Lung (tissue), 12 donors: Measurements from ENCODE around the gene RNF141. TPM values are rescaled to one million over a fixed set of nuclear protein-coding genes. Genes with fewer than 3 reads are reported as not detected.

Experiments used
- ATAC-seq: fragments of 200-7000 bp; cut with Tn5 transposase; one replicate; pipeline ENCODE4 v1.9.1; 2020; ENCODE audit warnings: moderate number of reproducible peaks; ENCODE audit not compliant: insufficient read depth, low FRiP score
- DNase-seq, 3 donors: peaks; one replicate each; pipeline ENCODE4 v3.0.0-alpha.2; 2013 to 2017
- H3K27ac ChIP-seq, 2 donors: one replicate each; pipeline ENCODE4 v1.5.1; 2013; ENCODE audit warnings: mild to moderate bottlenecking in 2 of 2, moderate library complexity in 2 of 2, control low read depth in 1 of 2, inconsistent platforms in 1 of 2, low read depth in 1 of 2, low read length in 1 of 2
- H3K27me3 ChIP-seq, 3 donors: one replicate each; pipeline ENCODE4 v1.5.1; 2013; ENCODE audit warnings: low read length in 2 of 3; ENCODE audit not compliant: control insufficient read depth in 3 of 3, insufficient read depth in 3 of 3
- H3K36me3 ChIP-seq, 4 donors: one replicate each; pipeline ENCODE4 v1.5.1; 2013; ENCODE audit warnings: low read length in 4 of 4, mild to moderate bottlenecking in 1 of 4, moderate library complexity in 1 of 4; ENCODE audit not compliant: control insufficient read depth in 4 of 4, insufficient read depth in 4 of 4
- H3K4me1 ChIP-seq, 5 donors: one replicate each; pipeline ENCODE4 v1.5.1; 2013; ENCODE audit warnings: low read length in 5 of 5, mild to moderate bottlenecking in 2 of 5, moderate library complexity in 1 of 5; ENCODE audit not compliant: control insufficient read depth in 5 of 5, insufficient read depth in 5 of 5
- H3K4me3 ChIP-seq: one replicate; pipeline ENCODE4 v1.5.1; 2013; ENCODE audit warnings: mild to moderate bottlenecking, control low read depth, moderate library complexity
- H3K9ac ChIP-seq, 2 donors: one replicate each; pipeline ENCODE4 v1.5.1; 2013; ENCODE audit warnings: low read length in 2 of 2, control low read depth in 1 of 2; ENCODE audit not compliant: insufficient read depth in 1 of 2
- H3K9me3 ChIP-seq, 4 donors: one replicate each; pipeline ENCODE4 v1.5.1; 2013; ENCODE audit warnings: low read length in 3 of 4, mild to moderate bottlenecking in 1 of 4, moderate library complexity in 1 of 4; ENCODE audit not compliant: control insufficient read depth in 4 of 4, insufficient read depth in 3 of 4
- CTCF ChIP-seq: IDR thresholded peaks from 2 replicates; pipeline ENCODE4 v1.5.1; 2012; ENCODE audit warnings: mild to moderate bottlenecking; ENCODE audit errors: control extremely low read depth, extremely low read depth
- WGBS, 2 donors: extraction: QIAGEN DNeasy Blood & Tissue Kit; methylation state at CpG; one replicate each; pipeline ENCODE4 v1.1.7; 2013; 5-methylcytosine and 5-hydroxymethylcytosine counted together
- polyA plus RNA-seq, 2 donors: library from polyadenylated mRNA; stranded (reverse); fragments of 200-250 nt; gene quantifications; one replicate each; pipeline ENCODE4 v1.2.1, GENCODE V29; 2013
- total RNA-seq, 2 donors: library from RNA; depleted of rRNA in 1 of 2; stranded (reverse); fragments of >200 nt in 1 of 2; gene quantifications; one replicate each; pipeline ENCODE4 v1.2.1, GENCODE V29; 2014 to 2021
- donor health status: control.
- donor health status: control.
- donor health status: Bipolar disorder and iron deficiency.
- donor health status: healthy.
- donor health status: DM: yes; HTN: yes; CAD: no.

RNF141 gene
- total and polyA plus RNA-seq, 4 donors: 14.8 to 63.8 (median 33.4) TPM

DNA sequence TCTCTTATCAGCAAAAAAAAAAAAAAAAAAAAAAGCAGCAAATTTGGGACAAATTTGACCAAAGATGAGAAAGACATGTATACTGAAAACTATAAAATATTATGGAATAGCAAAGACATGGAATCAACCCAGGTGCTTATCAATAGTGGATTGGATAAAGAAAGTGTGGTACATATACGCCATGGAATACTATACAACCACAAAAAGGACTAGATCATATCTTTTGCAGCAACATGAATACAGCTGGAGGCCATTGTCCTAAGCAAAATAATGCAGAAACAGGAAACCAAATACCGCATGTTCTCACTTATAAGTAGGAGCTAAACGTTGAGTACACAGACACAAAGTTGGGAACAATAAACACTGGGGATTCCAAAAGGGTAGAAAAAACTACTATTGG lies 1.8 kb upstream of the RNF141 start:
- no peak for TF ChIP-seq CTCF
- peaks cover 0 to 12% (median 2%) of the 10 kb centered on the region in 5 donors for H3K4me1 ChIP-seq
- H3K27ac ChIP-seq: no peak overlapping the region
- H3K36me3 ChIP-seq: no peaks in the 10 kb centered on the region
- H3K27me3 ChIP-seq: no peaks in the 10 kb centered on the region
- DNase-seq (no peak), ATAC-seq (no peak)
- 93% methylated on average over 3 of the region's 3 CpGs for WGBS, 2 donors
- H3K9me3 ChIP-seq: no peaks in the 10 kb centered on the region
- H3K9ac ChIP-seq: no peak overlapping the region
- H3K4me3 ChIP-seq: no peak overlapping the region

DNA sequence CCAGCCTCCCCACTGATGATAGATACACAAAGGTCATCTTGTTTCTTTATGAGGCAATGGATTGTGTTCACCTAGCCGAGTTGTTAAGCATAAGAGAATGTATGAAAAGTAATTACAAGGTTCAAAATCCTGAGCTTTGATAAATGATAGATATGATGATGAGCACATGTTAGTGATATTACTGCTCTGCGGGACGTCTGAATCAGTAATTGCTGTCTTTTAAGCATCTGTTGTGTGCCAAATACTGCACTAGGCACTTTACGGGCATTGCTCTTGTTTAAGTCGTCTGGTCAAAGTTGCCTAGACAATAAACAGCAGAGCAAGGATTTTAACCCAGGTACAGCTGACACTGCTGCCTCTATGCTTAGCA lies 559 bp upstream of the RNF141 start:
- peak overlapping the region in 1 of 2 donors; percentile 76 for H3K9ac ChIP-seq
- H3K9me3 ChIP-seq: no peaks in the 10 kb centered on the region
- H3K27ac ChIP-seq: peak overlapping the region in 1 of 2 donors; percentile 78
- H3K4me3 ChIP-seq: no peak overlapping the region
- 61 to 74% methylated on average over 5 of the region's 5 CpGs for WGBS, 2 donors
- no peaks in the 10 kb centered on the region for H3K36me3 ChIP-seq
- DNase-seq: peak in 1 of 3 donors; percentile 15
- no peak for TF ChIP-seq CTCF
- no peaks in the 10 kb centered on the region for H3K27me3 ChIP-seq
- ATAC-seq: no peak
- peaks cover 0 to 12% (median 2%) of the 10 kb centered on the region in 5 donors for H3K4me1 ChIP-seq

- Histone ChIP-seq H3K9me3 (no peaks in the 10 kb centered on the region), H3K4me1 (peaks cover 0 to 13% (median 2%) of the 10 kb centered on the region in 5 donors), H3K4me3 (peak overlapping the region; percentile 84), H3K36me3 (no peaks in the 10 kb centered on the region), H3K27me3 (no peaks in the 10 kb centered on the region), H3K9ac (peak overlapping the region; percentile 76 to 86), H3K27ac (peak overlapping the region; percentile 92 to 93)
- WGBS, 2 donors: 0 to 1% methylated on average over 25 of the region's 25 CpGs
- TF ChIP-seq CTCF: no peak
- peak in 1 of 3 donors; percentile 50 for DNase-seq
- ATAC-seq: peak; percentile 30
Measured at GRCh38 chr11:10540546-10540914, 457 bp downstream of the RNF141 start.

DNA sequence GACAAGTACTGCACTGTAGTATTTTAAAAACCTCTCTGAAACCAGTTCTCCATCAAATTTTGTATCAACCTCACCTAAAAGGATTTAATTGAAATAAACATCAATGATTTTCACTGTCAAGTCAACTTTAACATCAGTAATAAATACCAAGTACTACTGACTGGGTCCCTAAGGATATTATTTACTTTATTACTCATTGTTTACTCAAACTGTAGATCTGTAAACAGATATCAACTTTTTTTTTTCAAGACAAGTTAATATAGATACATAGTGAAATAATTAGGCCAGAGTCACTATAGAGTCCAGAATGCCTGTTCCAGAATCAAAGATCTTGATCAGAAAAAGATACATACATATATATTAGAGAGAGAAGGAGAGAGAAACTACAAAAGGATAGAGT lies 1.6 kb downstream of the RNF141 start:
- H3K27me3 ChIP-seq: no peaks in the 10 kb centered on the region
- H3K9ac ChIP-seq: no peak overlapping the region
- no peak overlapping the region for H3K27ac ChIP-seq
- H3K9me3 ChIP-seq: no peaks in the 10 kb centered on the region
- H3K4me1 ChIP-seq: peaks cover 0 to 15% (median 2%) of the 10 kb centered on the region in 5 donors
- ATAC-seq: no peak
- no peak for TF ChIP-seq CTCF
- no peaks in the 10 kb centered on the region for H3K36me3 ChIP-seq
- no peak for DNase-seq
- no peak overlapping the region for H3K4me3 ChIP-seq
